GM12874 (cell line): ENCODE measurements around the gene FGGY.

Experiments
- TF ChIP-seq, protein P1 (sequence below): IDR thresholded peaks from 2 replicates; pipeline ENCODE4 v1.5.1; 2011; ENCODE audit warnings: low read depth, mild to moderate bottlenecking, control low read depth, low read length, moderate library complexity; ENCODE audit not compliant: insufficient read depth

The FGGY gene

DNA sequence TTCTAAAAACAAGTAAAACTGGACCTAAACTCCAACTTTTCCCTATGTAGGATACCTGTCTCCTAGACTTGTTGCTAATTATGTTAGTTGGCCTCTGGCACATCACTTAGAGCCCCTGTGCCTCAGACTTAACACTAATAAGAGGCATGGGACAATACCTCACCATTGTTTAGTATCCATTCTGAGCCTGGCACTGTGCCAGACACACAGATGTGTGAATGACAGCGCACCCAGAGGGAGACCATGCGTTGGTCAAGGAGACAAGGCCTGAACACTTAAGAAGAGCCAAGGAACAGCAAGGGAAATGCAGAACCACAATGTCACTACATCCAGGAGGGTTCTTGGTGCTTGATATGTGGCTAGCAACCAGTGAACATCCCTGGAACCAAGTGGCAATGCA, 189.1 kb downstream of the FGGY start:
- TF ChIP-seq, protein P1, sequence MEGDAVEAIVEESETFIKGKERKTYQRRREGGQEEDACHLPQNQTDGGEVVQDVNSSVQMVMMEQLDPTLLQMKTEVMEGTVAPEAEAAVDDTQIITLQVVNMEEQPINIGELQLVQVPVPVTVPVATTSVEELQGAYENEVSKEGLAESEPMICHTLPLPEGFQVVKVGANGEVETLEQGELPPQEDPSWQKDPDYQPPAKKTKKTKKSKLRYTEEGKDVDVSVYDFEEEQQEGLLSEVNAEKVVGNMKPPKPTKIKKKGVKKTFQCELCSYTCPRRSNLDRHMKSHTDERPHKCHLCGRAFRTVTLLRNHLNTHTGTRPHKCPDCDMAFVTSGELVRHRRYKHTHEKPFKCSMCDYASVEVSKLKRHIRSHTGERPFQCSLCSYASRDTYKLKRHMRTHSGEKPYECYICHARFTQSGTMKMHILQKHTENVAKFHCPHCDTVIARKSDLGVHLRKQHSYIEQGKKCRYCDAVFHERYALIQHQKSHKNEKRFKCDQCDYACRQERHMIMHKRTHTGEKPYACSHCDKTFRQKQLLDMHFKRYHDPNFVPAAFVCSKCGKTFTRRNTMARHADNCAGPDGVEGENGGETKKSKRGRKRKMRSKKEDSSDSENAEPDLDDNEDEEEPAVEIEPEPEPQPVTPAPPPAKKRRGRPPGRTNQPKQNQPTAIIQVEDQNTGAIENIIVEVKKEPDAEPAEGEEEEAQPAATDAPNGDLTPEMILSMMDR = no peak

DNA sequence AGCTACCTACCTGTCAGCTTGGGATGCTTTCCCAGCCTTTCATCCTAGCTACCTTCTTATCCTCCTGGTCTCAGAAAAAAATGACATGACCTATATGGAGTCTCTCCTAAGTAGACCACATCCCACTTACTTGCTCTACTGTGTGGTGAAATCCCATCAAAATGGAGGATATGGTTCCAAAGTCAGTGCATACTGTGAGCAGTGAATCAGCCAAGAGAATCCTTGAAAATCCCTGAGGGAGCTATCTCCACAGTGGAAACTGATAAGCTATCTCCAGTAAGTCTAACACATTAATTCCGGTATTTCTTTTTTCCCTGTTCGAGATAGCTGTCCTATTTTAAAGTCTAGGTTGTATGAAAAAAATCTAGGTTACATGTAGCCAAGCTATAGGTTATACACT, 189.7 kb downstream of the FGGY start:
- TF ChIP-seq, protein P1 = no peak

DNA sequence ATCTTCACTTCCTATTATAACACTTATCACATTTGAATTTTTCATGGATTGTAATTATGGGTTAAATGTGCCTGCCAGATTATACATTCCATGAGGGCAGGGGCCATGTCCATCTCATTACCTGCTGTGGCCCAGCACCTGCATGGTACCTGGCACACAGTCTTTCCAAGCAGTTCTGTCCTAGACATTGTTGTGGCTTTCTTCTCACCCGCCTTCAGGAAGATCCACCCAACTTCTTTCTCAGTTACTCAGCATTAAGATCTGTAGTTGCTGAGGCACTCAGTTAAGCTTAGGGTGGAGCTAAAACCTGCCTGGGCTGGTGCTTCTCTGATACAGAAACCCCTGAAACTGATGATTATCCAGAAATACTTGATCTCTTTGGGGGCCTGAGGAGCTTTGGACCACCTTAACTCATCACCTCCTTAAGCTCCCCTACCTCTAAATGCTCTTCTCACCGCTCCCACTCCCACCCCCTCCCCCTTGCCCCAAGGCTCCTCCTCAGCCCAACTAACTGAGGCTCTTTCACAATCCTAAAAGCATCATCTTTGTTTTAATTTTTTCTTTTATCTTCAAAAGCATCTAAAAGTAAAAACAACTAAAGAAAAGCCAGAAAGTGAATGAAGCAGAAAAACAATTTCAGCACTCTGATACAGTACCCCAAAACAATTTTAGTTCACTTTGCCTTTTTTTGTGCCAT, 190.6 kb downstream of the FGGY start:
- TF ChIP-seq, protein P1 = no peak

DNA sequence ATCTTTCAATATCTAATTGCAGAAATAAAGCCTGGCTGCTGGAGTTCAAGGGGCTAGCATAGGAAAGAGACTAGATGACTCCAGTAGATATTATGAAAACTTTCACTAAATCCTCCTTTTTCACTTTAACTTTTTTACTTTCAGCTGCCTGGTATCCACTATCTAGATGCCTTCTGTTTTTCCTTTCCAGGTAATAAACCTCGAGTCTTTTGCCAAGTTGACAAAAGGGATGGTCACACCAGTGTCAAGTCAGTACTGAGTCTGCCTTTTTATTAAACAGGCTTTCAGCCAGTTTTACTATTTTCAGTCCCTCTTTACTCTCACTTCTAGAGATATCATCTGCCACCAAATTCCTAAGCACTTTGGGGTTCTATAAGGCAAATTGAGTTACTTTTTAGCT, 195.6 kb downstream of the FGGY start:
- TF ChIP-seq, protein P1 = no peak

DNA sequence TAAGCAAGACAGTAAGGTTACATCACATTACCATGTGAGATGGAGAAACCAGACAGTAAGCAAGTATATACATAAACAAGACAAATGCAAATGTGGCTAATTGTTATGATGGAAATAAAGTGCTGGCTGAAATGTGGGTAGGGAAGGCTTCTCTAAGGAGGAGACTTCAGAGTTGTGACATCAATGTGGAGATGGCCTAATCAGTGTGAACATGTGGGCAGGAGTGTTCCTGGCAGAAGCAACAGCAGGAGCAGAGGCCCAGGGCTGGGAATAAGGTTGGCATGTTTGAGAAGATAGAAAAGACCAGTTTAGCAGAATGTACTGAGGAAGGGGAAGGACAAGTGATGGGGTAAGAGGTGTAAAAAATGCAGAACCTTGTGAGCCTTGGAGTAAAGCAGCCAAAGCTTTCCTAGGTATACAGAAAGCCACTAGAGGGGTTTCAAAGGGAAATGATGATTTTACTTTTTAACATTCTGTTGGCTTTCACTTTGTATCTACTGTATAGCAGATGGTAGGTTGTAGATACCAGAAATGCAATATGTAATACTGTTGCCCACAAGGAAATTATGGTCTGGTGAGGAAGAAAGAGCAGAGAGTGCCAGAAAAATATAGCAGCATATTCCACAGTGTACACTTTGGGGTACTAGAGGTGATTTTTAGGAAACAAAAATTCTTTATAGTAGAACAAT, 197.4 kb downstream of the FGGY start:
- TF ChIP-seq, protein P1 = no peak

DNA sequence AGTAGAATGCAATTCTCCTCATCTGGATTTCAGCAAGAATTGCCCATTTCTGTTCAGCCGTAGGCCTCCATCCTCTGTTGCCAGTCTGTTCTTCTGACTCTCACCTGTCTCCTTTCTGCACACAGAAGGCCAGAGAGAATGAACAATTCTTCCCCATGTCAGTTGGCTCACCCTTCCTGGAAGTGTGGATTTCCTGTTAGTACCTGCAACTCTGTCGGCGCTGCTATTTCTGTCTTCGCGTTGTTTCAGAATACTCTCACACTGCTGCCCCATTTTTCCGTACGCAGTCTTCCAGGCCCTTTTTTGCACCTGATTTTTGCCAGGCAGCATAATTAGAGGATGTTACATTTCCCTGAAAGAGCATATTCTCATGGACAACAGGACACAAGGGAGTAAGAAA, 200.7 kb downstream of the FGGY start:
- TF ChIP-seq, protein P1 = no peak

DNA sequence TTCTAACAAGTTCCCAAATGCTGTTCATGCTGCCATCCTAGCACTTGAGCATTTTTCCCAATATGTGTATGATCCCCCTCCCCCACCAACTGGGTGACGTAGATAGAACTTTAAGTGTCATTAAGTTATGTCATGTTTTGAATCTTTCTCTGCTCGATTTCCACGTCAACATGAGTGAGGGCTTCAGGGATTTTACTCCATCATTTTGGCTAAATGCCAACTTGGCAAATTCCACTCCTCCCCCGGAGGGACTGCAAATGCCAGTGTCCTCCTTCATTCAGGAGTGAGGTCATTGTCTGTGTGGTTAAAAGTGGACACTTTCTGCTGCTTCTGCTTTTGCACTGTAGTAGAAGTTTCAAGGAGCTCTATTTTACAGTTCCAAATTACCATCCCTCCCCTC, 201.7 kb downstream of the FGGY start:
- TF ChIP-seq, protein P1 = no peak
